Measurements from ENCODE around the gene FGD5.

Gene FGD5

DNA sequence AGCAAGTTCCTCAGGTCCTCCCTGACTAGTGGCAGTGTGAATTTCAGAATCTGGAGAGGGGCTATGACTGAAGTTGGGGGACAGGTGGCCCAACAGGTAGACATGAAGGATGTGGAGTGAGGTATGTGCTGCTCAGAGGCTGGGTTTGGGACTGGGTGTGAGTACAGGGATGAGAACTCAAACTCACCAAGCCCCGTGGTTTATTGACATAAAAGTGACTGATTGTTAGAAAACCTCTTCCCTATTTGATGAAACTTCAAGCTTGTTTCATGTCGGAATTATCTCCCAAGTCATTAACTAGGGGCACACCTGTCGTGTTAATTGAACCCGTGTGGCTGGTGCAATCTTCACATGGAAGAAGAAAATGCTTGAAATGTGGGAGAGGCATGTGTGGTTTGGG lies 27.1 kb downstream of the FGD5 start:
- no peak for DNase-seq (ENCODE audit: low read depth)

DNA sequence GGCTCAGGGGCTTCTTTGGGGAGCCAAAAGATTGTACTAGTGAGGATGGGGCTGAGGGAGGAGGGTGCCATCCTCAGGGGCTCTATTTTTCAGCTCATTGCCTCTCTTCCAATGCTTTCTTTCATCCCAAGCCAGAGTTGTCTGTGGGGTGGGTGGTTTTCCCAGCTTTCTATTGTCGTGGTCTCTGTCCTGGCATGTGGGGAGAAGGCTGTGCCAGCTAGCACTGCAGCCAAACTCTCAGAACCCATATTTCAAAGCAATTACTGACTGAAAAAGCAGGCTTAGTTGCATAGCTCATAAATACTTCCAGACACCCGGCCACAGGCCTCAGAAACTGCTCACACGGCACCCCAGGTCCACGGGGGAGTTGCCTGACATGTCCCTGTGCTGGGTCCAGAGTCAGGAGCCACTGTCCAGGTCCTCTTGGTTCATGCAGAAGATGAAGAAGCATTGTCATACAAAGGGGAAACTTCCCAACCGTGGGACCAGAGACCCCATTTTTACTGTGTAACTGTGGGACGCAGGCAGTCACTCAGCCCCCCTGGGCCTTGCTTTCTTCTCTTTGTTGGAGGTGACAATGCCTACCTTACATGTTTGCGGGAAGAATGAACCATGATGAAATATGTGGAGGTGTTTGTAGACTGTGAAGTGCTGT lies 27.6 kb downstream of the FGD5 start:
- no peak for DNase-seq (ENCODE audit: low read depth)

More for the DNA sequence above, 27.1 kb downstream of the FGD5 start:
- H3K4me3 ChIP-seq (ENCODE audit: low read depth, low read length): no peak overlapping the region

DNA sequence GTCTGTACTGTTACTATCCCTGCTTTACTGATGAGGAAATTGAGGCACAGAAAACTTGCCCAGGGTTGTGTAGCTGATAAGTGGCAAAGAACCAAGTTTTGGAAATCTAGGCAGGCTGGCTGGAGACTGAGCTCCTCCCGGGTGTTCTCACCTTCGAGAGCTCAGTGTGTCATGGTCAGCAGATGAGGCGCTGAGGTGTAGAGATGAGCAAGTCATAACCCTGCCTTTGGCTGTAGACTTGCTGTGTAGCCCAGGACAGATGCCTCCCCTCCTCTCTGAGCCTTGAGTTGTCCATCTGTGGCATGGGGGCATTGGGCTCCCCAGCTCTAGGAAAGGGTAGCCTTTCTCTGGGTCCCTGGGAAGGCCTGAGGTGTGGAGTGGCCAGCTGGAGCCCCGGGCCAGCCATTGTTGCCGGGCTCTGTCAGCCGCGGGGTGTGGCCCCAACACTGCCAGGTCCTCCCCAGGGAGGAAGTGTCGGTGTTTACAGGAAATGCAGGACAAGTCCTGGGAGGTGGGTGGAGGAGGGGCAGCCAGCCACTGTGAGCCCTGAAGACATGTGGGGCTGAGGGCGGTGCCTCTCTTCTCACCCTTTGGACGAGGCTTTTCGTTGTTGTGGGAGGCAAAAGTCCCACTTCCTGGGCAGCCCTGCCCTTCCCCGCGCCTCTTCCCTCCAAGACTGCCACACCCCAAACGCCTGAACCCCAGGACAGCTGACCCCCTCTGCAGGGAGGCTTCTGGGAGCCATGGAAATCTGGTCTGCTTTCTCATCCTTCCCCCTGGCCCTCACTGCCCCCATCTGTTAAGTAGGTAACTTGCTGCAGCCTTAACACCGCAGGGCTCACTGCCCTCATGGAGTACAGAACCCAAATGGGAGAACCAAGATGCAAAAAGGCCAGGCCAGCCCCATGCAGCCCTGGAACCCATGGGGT lies 29.1 kb downstream of the FGD5 start:
- no peak overlapping the region for H3K4me3 ChIP-seq (ENCODE audit: low read depth, low read length)
- no peak for DNase-seq (ENCODE audit: low read depth)

More for the DNA sequence above, 27.6 kb downstream of the FGD5 start:
- no peak overlapping the region for H3K4me3 ChIP-seq (ENCODE audit: low read depth, low read length)

DNA sequence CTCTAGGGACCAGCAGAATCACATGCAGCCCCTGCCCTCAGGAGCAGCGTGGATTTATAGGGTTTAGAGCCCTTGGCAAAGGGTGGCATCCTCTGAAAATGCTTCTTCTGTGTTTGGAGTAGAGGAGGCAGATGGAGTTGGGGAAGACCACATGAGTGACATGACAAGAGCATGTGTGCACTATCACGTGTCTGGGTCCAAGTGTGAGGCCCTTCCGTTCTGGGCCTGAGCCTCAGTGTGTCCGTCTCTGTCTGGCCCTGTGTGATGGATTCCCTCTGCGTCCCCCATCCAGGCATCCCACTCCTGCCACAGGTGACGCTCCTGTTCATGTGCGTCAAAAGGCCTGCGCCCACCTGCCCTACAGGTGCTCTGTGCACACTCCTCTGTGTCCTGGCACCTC lies 30.1 kb downstream of the FGD5 start:
- H3K4me3 ChIP-seq (ENCODE audit: low read depth, low read length): no peak overlapping the region
- no peak for DNase-seq (ENCODE audit: low read depth)

DNA sequence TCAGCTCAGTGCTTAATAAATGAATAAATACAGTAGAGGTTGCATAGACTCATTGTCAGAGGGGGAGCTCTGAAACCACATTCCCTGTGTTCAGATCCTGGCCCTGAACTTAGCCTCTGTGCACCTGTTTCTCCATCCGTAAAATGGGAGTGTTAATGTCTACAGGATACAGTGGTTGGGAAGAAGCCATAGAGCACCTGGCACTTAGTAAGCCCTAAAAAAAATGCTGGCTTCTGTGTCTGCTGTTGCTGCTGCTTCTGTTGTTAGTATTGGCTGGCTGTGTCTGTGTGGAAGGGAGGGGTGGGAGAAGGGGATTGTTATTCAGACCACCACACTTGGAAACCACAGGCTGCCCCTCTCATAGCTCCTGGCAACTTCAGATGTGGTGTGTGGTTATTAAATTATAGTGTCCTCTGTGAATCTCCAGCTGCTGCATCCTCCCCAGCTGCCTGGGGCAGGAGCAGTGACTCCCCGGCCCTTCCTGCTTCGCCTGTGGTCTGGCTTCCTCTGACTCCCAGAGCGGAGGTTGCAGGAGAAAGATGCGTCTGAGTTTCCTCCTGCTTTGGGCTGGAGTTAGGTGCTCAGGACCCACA lies 31.0 kb downstream of the FGD5 start:
- no peak for DNase-seq (ENCODE audit: low read depth)
- no peak overlapping the region for H3K4me3 ChIP-seq (ENCODE audit: low read depth, low read length)

DNA sequence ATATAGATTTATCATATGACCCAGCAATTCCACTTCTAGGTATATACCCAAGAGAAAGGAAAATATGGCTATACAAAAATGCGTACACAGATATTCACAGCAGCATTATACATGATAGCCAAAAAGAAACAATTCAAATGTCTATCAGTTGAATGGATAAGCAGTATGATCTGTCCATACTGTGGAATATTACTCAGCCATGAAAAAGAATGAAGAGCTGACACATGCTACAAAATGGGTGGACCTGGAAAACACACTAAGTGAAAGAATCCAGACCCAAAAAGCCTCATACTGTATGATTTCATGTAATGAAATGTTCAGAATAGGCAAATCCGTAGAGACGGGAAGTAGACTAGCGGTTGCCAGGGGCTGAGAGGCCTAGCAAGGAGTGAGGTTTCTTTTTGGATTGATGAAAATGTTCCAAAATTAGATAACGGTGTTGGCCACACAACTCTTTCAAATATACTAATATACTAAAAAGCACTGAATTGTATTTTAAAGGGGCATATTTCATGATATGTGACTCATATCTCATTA lies 33.4 kb downstream of the FGD5 start:
- no peak for DNase-seq (ENCODE audit: low read depth)
- H3K4me3 ChIP-seq (ENCODE audit: low read depth, low read length): no peak overlapping the region

DNA sequence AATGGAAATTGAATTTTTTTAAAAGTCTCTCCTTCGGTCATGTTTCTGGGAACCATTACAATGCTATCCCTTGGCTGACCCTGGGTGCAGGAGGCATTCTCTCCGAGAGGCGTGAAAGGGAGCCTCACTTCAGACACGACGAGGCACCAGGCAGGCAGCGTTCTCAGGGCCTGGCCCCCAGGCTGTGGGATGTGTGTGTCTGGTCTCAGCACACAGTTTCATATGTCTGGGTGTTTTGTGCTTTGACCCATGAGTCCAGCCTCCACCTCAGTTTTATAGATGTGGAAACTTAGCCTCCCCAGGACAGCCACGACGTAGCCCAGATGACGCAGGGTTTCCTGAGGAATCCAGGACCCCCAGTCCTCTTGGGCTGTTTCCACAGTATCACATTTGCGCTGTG lies 34.0 kb downstream of the FGD5 start:
- H3K4me3 ChIP-seq (ENCODE audit: low read depth, low read length): no peak overlapping the region
- no peak for DNase-seq (ENCODE audit: low read depth)

DNA sequence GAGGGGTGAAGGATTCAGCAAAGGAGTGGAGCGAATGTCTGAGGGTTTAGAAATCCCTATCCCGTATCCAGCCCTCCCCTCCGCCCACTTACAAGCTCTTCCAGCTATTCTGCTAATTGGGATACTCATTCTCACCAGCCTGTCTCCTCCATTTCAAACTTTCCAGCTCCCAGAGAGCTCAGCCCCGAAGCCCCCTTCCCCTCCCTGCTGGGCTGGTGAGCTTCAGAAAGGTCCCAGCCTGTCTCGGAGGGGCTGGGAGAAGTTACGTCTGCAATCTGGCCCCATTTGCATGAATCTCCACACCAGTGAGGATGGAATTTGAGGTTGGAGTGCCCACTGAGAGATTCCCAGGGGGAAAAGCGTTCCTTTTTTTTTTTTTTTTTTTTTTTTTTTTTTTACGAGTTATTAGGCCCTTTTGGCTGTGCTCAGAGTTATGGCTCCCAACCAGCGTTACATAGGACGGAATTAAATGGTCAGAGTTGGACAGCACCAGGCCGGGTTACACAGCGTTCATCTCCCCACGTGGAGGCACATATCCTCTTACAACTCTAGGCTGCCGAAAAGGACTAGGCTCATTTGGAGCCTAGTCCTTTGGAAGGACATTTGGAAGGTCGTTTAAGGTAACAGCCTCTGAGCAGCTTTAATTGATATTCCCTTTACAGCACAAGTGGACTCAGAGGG lies 34.6 kb downstream of the FGD5 start:
- DNase-seq (ENCODE audit: low read depth): no peak
- no peak overlapping the region for H3K4me3 ChIP-seq (ENCODE audit: low read depth, low read length)

DNA sequence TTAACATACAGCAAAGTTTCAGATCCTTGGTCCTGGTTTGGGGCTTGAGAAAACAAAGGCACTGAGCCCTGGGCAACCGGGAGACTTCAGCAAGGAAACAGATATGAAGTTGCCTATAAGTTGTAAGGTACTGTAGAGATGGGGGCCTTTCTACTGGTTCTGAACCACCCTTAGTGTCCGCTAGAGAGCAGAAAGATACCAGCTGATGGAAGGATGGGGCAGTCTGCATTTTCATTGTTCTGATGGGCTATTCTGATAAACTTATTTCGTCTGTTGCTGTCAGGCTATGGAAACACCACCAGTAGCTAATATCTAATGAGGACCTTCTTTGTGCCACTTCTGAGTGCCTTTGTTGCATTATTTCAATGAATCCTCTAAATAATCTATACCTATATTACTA lies 38.7 kb downstream of the FGD5 start:
- no peak overlapping the region for H3K4me3 ChIP-seq (ENCODE audit: low read depth, low read length)
- no peak for DNase-seq (ENCODE audit: low read depth)

DNA sequence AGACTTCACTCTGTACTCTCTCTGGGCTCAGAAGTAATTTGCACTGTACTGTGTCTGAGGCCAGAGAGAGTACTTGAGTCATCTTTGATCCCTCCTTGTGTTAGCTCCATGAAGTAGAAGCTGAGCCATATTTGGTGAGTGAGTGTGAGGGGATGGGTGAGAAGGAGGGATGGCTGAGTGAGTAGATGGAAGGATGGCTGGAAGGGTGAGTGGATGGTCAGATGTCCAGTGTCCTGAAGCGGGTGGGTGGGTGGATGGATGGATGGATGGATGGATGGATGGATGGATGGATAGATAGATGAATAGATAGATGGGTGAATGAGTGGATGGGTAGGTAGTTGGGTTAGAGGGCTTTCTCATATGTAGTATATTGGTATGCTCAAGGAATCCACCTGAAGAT lies 39.3 kb downstream of the FGD5 start:
- H3K4me3 ChIP-seq (ENCODE audit: low read depth, low read length): no peak overlapping the region
- DNase-seq (ENCODE audit: low read depth): no peak

DNA sequence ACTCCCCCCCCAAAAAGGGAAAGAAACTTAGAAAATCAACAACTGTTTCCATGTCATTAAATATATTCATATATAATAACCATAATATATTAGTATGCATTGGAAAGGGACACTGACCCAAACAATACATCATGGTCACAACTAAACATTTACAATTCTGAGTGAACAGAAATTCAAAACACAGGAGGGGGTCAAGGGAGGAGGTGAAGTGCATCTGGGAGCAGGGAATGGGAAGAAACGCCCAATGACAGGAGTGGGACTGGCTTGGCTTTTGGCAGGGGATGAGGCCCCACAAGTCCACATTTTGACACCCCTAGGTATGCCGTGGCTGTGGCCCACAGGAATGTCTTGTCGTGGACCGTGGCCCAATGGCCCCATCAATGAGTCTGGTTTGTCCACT lies 41.1 kb downstream of the FGD5 start:
- no peak overlapping the region for H3K4me3 ChIP-seq (ENCODE audit: low read depth, low read length)

DNA sequence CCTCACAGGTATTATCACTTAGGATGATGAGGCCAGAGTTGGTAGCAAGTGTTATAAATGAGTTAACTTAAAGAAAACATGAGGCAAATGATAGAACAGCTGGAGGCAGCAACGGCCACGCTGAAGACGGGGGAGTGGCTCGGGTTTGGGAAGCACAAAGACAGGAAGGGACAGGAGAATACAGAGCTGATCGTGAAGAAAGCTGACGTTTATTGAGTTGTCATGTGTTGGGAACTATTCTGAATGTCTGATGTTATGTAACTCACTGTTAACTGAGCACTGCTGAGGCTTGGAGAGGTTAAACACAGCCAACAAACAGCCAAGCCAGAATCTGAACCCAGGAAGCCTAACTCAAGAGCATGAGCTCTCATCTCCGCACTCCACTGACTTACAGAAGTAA lies 42.3 kb downstream of the FGD5 start:
- no peak for DNase-seq (ENCODE audit: low read depth)
- H3K4me3 ChIP-seq (ENCODE audit: low read depth, low read length): no peak overlapping the region

More for the DNA sequence above, 41.1 kb downstream of the FGD5 start:
- no peak for DNase-seq (ENCODE audit: low read depth)

DNA sequence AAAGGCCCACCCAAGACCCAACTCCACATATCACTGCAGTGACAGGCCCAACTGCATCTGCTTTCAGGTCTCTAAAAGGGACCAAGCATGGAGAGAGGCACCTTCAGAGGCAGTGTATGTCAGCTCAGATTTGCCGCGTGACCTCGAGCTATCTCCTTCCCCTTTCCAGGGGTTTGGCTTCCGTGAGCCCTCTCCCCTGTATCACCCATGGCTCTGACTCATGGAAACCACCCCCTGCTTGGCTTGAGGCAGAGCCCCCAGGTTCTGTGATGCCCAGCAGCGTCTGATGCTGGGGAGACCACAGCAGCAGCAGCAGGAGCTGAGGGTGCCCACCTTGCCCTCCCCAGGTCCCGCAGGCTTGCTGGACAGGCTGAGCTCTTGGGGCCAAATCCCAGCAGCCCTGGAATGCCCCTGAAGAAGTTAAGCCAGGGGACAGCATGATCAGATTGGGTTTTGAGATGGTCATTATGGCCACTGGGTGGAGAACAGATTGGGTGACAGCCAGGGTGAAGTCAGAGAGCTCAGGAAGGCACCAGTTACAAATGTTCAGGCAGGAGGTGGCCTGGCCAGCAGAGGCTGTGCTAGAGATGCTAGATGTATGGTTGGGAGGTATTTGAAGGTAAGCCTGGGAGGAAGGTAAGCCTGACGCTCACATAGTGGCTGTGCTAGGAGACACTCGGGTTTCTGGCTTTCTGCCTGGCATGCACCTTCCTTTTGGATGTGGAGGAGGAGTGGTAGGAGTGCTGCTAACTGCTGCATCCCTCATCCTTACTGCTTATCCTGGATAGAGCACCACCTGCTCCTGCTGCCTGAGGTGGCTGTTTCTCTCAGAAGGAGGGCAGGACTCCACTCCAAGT lies 42.9 kb downstream of the FGD5 start:
- no peak for DNase-seq (ENCODE audit: low read depth)
- no peak overlapping the region for H3K4me3 ChIP-seq (ENCODE audit: low read depth, low read length)

DNA sequence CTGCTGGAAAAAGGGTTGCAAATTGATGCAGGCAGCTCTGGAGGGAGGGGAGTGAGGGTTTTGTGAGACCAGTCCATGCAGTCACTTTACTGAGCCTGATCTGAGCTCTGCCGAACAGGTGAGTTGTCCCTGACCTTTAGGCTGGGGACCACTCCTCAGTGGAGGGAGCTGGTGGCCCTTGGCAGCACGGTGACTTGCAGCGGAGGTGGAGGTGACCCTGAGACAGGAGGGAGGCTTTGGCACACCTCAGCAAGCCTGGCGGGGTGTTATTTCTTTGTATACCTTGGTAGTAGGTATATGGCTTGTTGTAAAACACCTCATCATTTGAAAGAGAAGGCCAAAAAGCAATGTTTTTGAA lies 43.5 kb downstream of the FGD5 start:
- no peak overlapping the region for H3K4me3 ChIP-seq (ENCODE audit: low read depth, low read length)
- no peak for DNase-seq (ENCODE audit: low read depth)

DNA sequence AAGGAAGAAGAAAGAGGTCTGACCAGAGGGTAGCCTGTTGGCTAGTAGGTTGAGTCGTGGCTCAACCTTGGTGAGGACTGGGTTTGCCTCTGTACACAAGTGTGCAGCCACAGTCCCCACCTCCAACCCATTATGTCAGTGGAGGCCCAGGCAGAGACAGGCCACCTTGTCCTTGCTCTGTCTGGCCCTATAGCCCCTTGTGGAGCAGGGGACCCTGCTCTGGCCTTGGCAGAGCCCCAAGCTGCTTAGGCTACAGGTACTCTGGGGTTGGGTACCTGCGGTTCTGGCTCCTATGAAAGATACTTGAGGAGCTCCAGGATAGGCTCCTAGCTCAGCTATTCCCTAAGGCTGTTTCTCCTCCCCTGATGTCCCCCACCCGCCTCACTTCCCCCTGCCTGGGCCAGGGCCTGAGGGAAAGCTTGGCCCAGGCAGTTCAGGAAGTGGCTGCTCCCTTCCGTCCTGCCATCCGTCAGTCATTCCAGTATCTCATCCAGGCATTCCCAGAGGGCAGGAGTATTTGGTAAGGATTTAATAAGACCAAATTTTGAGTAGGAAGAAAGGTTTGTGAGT lies 44.0 kb downstream of the FGD5 start:
- H3K4me3 ChIP-seq (ENCODE audit: low read depth, low read length): no peak overlapping the region

DNA sequence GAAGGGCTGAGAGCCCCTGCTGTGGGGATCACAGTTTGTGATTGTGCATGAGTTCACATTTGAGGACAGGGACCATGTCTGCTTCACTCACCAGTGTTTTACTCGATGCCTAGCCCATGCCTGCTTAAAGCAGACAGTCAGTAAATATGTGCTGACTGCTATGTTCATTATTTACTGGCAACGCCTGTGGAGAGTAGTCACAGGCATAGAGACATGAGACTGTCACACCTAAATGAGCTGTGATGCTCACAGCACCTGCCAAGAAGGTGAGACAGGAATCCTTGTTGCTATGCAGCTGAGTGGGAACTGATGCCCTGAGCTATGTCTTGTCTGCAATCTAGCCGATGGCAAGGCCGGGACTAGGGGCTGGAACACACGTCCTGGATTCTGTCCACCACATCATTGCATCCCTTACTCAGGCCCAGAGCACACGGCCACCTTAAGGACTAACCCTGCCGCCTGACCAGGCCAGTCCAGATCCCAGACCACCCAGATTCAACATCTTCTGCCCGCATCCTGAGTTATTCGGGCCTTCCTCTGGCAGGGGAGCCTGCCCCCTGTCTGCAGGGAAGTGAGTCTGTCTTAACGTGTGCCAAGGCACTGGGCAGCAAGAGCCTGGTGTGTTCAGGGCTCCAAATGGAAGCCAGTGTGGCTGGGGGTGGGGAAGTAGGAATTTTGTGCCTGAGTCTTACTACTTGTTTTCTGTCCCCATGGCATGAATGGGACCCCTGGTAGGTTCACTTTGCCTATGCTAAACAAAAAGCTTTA lies 44.8 kb downstream of the FGD5 start:
- DNase-seq (ENCODE audit: low read depth): no peak
- H3K4me3 ChIP-seq (ENCODE audit: low read depth, low read length): no peak overlapping the region

More for the DNA sequence above, 44.0 kb downstream of the FGD5 start:
- DNase-seq (ENCODE audit: low read depth): no peak

DNA sequence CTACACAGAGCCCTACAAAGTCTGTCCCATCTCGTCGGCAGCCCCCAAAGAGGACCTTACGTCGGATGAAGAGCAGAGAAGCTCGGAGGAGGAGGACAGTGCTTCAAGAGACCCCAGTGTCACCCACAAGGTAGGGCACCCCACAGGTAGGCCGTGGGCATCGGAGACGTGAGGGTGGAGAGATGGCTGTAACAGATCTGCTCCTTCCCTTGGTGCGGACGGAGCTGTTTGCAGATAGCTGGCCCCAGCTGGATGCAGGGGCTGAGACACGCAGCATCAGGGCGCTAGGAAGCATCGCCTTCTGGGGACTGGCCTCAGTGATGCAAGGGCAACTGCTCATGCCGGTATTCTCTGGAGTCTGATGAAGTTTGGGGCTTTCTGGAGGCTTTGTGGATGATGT lies 45.4 kb downstream of the FGD5 start:
- no peak overlapping the region for H3K4me3 ChIP-seq (ENCODE audit: low read depth, low read length)
- DNase-seq (ENCODE audit: low read depth): no peak

DNA sequence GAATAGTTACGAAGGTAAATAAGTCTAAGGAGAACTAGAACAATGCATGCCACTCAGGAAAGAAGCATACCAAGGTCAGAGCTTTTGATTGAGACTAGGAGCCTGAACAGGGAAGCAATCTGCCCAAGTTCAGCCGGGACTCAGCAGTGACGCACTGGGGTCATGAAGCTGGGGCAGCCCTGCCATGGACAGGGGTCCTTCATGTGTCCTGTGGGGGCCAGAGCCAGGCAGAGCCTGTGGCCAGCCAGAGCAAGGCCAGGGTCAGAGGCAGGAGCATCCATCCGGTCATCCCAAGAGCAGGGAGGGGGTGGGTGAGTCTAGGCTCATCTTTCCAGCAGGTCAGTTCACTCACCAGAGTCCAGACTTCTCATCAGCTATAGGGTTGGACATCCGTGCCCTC lies 47.9 kb downstream of the FGD5 start:
- no peak for DNase-seq (ENCODE audit: low read depth)
- no peak overlapping the region for H3K4me3 ChIP-seq (ENCODE audit: low read depth, low read length)

Data from skeletal muscle cell (primary cell).